Measurements from ENCODE around the gene RESP18.
A peak's percentile ranks its signal among the peaks of the same experiment; 100 is the strongest.

The RESP18 gene

DNA sequence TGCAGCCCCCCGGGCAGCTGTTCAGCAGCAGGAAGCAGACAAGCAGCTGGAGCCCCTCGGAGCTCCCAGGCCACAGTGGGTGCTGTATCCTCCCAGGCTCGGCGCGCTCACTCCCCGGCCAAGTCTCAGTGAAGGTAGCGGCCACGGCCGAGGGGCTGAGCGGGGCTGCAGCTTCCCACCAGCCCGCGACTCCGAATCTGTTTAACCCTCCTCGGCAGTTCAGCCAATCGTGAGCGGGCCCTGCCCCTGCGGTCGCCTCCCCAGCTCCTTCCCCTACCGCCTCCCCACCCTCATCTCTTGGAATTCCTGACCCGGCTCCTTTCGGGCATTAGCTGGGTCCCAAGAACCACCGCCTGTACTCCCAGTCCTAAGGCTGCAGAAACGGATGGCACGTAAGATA is at the start of gene RESP18:
Gene RESP18 (minus strand): TSS at position 203 of the 400 bp plus-strand sequence.
- DNase-seq = no peak

DNA sequence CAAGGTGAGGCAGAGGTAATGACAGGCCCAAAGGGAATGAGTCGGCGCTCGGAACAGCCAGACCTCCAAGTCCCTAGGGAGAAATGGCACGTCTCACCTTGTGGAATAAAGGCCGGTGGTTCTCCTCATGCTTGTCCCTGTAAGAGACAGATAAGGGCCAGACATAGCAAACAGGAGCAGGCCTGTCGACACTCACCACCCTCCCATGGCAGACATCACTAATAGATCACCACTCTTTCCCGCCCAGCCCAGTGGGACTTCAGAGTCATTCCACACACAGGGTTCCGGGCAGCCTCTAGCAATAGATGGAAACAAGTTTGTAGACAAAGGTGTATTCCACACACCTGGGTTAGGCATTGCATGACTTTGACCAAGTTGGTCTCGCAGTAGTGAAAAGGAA is 48.9 kb upstream of the RESP18 start:
- no peak for DNase-seq

DNA sequence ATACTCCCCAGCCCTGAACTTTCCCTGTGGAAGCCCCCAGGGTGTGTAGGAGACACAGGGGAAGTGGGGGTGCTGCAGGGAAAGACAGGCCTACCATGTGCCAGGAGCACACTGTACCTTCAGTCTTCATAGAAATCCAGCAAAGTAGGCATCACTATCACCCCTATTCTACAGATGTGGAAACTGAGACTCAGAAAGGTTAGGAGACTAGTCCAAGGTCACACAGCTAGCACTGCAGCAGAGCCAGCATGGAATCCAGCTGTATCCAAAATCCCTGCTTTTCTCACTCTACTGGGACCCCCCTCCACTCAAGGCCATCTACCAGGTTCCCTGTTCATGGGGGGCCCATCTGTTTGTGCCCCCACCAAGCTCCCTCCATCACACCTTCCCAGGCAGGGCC is 48.4 kb upstream of the RESP18 start:
- no peak for DNase-seq

DNA sequence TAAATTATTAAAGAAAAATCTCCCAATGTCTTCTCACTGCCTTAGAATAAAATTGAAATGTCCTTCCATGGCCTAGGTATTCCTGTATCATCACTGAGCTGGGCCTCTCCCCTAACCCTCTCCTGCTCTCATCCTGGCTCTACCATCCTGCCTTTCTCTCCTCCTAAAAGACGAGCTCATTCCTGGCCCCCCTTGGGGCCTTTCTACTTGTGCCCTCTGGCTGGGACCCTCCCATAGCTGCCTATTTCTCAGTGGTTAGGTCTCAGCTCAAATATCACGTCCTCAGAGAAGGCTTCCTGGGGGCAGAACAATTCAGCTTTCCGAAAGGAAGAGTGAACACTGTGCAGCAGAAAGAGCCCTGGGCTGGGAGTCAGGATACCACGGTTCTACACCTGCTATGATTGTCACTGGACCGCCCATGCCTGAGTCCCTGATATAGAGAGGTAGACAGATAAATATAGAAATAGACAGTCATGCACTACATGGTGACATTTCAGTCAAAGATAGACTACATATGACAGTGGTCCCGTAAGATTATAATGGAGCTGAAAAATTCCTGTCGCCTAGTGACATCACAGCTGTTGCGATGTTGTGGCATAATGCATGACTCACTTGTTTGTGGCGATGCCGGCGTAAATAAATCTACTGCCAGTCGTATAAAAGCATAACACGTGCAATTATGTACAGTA is 45.8 kb upstream of the RESP18 start:
- no peak for DNase-seq

DNA sequence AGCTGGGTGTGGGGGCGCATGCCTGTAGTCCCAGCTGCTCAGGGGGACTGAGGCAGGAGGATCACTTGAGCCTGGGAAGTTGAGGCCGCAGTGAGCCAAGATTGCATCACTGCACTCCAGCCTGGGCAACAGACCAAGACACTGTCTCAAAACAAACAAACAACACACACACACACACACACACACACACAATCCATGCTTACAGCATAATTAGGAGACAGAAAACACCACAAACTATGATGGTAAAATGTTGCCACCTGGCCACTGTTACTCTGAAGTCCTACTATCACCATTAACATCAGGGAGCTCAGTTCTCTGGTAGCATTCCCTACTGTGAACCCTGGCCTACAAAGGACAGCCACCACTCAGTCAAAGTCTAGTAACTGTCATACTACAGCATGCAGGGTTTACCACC is 36.9 kb upstream of the RESP18 start:
- DNase-seq = no peak

DNA sequence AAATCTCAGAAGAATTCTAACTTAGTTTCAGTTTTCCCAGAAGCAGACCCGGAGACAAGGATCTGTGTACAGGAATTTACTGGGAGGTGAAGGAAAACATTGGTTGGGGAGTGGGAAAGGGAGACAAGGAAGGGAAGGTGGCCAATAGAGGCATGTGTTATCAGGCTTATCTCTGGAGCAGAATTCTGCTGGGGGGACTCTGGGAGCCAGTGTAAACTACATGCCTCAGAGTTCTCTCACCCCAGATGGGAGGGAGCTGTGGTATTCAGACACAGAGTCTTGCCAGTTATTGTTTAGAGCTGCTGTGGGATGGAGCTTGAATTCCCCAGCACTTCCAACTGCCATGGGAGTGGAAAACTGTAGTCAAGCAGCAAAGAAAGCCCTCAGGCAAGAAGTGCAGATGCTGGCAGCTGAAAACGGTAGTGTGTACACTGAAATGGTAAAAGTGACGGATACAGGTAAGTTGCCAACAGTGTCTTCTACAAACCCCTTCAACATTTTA is 36.2 kb upstream of the RESP18 start:
- no peak for DNase-seq

DNA sequence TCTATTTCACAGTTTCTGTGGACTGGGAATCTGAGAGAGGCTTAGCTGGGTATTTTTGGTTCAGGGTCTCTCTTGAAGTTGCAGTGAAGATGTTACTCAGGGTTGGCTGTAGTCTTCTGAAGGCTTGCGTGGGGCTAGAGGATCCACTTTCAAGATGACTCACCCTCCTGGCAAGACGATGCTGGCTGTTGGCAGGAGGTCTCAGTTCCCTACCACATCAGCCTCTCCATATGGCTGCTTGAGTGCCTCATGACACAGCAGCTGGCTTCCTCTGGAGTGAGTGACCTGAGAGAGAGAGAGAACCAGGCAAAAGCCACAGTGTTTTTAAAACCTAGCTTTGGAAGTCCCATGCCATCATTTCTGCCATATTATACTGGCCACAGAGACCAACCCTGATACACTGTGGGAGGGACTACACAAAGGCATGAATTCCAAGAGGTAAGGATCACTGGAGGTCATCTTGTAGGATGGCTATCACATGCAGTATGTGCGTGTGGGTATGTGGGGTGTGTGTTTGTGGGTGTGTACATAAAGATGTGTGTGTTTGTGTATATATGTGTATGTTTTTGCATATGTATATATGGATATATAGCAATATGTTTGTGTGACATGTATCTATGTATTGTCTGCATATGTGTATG is 30.1 kb upstream of the RESP18 start:
- no peak for DNase-seq

DNA sequence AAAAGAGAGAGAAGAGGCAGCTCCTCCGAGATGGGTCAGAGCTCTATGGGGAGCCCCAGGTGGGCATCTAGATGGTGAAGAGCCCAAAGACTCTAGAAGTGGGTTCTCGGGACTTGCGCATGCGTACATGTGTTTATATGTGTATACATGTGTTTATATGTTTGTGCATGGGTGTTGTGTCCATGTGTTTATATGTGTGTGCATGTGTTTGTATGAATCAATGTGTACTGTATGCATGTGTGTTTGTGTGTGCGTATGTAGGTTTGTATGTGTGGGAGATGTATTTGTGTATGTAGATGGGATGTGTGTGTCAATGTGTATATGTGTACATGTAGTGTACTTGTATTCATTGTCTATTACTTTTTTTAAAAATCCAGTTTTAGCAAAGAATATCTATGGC is 29.5 kb upstream of the RESP18 start:
- DNase-seq = no peak

DNA sequence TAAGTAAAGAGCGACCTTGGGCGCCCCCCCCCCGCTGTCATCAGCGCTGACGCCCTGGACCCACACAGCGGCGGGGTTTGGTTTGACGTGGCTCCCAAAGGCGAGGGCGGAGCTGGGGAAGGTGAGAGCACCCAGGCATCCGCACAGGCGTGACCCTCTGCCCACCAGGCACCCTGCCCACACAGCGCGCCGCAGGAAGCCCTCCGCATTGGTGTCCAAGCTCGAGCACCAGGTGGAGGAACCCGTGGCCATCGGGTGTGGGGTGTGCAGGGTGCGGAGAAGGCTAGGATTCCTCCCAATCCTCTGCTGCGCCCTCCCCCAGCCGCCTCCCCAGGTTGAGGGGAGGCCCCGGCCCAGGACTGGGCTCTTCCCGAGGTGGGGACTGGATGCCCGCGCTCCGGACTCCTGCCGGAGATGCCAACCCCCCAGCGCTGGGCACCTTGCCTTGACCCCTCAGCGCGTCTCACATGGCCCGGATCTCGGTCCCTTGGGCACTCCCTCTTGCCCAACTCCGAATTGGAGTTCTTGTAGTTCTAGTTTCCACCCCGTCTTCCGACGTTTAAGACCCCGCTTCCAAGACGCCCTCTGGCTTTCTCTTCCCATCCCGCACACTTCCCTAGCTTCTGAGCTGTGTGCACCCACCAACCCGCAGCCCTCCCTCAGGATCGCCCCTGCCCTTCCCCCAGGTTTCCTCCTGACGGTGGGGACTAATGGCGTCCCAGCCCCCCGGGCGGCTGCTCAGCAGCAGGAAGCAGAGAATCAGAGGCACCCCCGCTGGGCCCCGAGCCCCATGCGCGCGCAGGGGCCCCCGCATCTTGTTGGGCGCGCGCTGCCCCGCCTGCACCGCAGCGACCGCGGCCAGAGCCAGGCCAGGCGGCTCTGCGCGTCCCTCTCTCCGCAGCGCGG is 25.9 kb upstream of the RESP18 start:
- no peak for DNase-seq

DNA sequence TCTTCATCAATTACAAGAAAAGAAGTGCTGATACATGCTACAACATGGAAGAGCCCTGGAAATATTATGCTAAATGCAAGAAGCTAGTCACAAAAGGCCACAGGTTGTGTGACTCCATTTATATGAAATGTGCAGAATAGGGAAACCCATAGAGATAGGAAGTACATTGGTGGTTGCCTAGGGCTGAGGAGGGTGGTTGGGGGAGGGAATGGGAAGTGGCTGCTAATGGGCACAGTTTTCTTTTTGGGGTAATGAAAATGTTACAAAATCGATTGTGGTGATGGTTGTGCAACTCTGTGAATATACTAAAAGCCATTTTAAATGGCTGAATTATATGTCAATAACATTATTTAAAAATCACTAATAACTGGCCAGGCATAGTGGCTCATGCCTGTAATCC is 24.3 kb upstream of the RESP18 start:
- no peak for DNase-seq

DNA sequence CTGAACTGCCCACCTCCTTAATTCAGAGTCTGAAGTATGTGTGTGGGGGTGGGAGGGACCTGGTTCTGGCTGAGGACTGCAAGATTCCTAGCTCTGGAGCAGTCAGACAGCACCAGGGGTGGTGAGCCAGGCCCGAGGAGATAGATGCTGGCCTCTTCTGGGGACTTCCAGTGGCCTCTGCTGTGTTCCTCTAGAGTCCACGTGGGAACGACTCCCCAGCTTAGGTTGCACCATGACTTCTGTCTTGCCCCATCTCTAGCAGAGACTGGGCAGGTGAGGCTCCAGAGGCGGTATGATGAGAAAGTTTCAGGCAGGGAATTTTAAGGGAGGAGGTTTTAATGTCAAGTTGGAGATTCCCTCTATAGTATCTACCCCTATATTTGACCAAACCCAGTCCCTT is 22.0 kb upstream of the RESP18 start:
- no peak for DNase-seq

DNA sequence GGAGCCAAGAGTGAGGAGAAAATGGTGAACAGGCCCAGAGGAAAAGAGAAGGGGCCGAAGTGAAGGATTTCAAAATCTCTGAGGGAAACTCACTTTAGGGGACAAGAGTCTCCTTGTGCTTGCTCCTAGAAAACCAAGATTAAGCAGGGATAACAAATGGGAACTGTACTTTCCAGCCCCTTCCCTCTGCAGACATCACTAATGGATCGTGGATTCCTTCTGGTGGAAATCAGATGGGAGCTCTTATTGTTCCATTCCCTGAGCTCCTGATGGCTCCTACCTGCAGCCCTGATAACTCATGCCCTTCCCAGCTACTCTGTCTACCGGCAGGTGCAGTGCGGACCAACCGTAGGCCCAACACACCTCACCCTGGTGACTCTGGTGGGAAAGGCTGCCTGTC is 20.6 kb upstream of the RESP18 start:
- DNase-seq = no peak

DNA sequence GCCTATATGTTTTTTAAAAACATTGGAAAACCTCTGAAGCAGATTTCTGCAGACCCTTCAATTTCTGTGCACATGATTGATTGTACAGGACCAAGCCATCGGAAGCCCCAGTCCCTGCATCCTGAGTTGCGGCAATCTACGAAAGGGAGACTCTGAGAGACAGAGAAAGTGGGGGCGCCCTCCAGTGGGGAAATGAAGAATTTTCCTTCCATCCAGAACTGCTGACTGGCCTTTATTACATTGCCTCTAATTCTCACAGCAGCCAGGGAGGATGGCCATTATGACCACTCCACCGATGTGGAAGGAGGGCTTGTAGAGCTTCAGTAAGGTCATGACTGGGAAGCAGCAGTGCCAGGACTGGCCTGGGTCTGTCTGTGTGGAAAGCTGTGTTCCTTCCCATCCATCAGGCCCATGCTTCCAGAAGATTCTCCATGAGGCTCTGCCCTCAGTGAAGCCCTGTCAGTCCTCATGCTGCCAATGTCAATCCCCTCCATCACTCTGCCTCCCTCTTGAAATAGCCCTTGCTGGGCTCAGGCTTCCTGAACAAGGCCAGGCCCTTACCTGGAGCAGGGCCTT is 20.0 kb upstream of the RESP18 start:
- peak; percentile 23 for DNase-seq

DNA sequence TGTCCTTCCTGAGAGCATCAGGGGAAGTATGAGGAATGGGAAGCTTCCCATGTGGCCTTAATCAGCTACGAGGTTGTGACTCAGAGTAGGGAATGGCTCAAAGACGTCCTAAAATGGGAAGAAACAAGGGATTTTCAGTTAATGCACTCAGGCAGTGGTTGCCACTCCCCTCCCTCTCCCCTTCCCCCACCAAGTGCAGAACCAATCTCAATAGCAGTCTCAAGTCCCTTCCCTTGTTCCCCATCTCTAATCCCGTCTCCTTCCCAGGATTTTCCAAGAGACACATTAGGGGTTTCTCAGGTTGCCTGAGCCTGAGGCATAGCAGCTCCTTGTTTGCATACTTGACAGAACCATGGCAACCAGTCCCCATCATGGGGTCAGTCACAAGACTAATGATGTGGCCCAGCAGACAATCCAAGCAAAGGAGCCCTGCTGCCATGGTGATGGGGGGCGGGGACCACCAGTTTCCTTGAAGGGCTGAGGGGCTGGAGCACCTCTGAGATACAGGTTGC is 18.2 kb upstream of the RESP18 start:
- DNase-seq = no peak

DNA sequence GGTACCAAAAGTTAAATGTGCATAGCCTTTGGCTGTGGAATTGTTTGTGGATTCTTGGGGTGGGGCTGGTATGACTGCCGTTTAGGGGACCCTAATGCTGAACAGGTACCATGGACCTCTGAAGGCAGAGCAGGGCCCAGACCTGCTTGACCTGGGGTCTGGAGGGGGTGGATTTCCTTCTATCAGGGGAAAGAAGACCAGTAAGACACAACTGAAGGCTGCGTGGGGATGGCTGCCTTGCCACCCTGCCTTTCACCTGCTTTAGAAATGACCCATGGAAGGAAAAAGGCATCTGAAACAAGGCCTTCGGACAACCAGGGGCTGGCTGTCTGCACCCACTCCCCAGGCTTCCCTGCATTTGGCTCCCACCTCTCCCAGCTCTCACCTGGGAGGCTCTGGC is 17.7 kb upstream of the RESP18 start:
- no peak for DNase-seq

DNA sequence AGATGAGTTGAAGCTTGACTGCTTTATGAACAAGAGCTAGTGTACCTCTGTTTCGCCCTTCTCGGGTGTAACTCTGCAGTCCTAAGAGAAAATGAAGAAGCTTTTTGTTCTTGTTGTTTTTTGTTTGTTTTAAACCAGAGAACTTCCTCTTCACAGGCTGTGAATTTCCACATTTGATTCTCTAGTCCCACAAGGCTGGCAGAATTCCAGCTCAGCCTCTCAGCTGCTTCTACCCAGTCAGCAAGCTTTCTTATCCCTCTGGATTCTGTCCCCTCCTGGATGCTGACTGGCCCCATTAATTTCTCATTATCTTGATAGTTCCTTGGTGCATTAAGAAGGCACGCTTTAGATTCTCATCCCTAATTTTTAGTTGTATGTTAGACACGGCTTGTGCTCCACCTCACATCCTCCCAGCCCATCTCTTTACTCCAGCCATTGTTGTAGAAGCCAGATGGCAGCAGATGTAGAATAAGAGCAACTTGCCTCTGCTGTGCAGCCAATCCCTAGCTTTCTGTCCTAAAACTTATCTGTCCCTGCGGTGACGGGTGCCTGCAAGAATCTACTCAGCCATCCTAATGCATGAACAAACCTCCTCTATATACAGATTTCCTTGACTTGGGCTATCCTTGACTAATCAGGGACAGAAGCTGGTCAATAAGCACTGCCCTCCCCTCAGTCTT is 12.3 kb upstream of the RESP18 start:
- peak; percentile 53 for DNase-seq

DNA sequence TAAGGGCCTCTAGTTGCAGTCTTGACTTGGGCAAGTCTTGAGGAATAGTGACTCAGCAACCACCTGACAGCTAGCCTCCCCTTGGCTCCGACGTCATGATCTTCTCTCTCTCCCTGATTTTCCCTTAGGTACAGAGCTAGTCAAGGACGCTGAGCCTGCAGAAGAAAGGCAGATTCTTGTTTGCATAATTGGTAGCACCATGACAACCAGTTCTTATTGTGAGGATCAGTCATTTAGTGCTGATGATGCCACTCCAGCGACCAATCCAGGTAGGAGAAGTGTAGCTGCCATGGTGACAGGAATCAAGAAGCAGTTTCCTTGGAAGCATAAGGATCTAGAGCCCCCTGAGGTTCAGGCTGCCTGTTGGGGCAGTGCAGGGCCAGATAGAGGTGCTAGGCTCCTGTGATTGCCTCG is 2.8 kb upstream of the RESP18 start:
- DNase-seq = no peak

DNA sequence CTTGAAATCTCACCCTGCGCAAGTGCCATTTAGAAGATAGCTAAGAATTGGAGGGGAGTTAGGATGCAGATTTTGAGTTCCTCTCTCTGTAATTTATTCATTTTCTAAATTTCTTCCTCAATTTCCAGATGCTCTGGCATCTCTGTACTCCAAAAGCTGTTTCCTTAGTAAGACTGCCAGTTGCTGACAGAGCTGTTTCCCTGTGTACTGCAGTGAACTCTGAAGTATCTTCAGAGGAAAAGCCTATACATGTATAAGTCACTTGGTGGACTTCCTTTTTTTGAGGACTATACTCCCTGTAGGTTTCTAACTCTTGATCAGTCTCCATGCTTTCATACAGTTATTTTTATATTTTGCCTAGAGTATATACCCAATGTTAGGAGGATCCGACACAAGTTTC is 1.5 kb upstream of the RESP18 start:
- no peak for DNase-seq

DNA sequence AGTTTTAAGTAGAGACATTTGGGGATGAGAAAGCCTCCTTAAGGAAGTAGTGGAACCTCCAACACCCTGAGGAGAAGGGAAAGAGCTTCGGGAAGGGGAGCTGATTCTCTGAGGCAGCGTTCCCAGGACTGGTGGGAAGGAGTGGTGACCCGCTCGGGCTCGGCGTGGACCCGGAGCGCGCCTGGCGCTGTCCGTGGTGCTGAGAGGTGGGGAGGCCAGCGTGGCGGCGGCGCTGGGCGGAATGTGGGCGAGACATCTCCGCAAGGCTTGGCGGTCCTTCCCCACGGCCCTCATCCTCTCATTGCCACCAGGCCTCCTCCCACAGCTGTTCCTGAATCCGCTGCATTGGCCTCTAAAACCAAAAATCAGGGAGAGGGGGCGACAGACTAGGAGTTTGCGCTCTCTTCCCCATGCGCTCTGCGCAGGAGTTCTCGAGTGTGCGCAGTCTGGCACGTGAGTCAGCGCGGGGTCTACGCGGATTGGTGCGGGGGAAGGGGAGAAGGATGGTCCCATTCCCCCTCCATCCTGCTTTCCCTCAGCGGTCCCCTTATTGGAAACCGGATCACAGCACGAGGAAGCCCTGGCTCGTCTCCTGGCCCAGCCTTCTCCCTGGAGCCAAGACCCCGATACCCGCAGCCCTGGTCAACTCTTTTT is 857 bp downstream of the RESP18 start:
- DNase-seq = no peak

DNA sequence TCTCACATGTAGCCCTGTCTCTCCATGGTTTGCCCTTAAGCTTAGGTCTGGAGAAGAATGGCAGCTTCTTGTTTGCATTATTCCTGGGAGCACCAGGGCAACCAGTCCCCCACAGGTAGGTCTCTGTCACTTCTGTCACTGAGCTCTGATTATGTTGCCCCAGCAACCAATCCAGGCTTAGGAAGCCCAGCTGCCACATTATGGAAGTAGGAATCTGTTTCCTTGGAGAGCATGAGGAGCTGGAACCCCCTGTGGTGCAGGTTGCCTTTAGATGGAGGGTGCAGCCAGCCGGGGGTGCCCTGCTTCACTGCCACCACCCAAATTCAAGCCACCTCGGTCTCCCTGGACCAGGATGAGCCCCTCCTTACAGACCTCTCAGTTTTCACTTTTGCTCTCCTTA is 4.8 kb downstream of the RESP18 start:
- no peak for DNase-seq

DNA sequence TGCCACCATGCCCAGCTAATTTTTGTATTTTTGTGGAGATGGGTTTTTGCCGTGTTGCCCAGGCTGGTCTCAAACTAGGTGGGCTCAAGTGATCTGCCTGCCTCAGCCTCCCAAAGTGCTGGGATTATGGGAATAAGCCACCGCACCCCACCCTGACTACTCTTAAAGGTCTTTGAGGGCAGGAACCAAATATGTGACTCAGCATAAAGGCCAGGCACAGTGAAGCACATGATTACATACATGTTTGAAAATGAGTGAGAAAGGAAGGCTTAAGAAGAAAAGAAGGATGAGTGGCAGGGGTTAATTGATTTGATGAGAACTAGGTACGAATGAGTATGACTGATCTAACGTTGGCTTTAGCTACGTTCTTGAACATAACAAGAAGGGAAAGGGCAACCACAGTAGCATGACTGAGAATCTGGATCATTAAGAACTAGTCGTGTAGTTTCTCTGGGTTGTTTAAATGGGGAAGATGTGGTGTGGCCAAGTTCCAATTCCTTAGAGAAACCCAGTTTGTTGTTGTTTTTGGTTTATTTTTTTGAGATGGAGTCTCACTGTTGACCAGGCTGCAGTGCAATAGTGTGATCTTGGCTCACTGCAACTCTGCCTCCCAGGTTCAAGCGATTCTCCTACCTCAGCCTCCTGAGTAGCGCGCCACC is 6.8 kb downstream of the RESP18 start:
- no peak for DNase-seq

Data from SHP77 treated with DMSO at 0.1 percent for 48 hours (cell line).